Liver (tissue), 9 donors: Measurements from ENCODE around the gene RNFT2. TPM values are rescaled to one million over a fixed set of nuclear protein-coding genes. Genes with fewer than 3 reads are reported as not detected.

Experiments
- DNase-seq: peaks from one replicate; pipeline ENCODE4 v3.0.0-alpha.2; 2017; ENCODE audit warnings: low spot score
- H3K27ac ChIP-seq, 2 donors: one replicate each; pipeline ENCODE4 v1.7.0; 2013; ENCODE audit warnings: inconsistent platforms in 2 of 2, low read length in 2 of 2, control low read depth in 1 of 2, low read depth in 1 of 2, mild to moderate bottlenecking in 1 of 2
- H3K27me3 ChIP-seq, 4 donors: one replicate each; pipeline versions ENCODE4 v1.6.1 to v1.7.0; 2013; ENCODE audit warnings: low read length in 3 of 4, inconsistent platforms in 1 of 4, mild to moderate bottlenecking in 1 of 4, moderate library complexity in 1 of 4; ENCODE audit not compliant: control insufficient read depth in 4 of 4, insufficient read depth in 4 of 4
- H3K36me3 ChIP-seq, 4 donors: one replicate each; pipeline versions ENCODE4 v1.6.1 to v1.7.0; 2013; ENCODE audit warnings: low read length in 3 of 4, mild to moderate bottlenecking in 3 of 4, low read depth in 1 of 4, moderate library complexity in 1 of 4; ENCODE audit not compliant: control insufficient read depth in 4 of 4, insufficient read depth in 3 of 4
- H3K4me1 ChIP-seq, 4 donors: one replicate each; pipeline versions ENCODE4 v1.6.1 to v1.7.0; 2013; ENCODE audit warnings: low read length in 3 of 4, mild to moderate bottlenecking in 3 of 4, moderate library complexity in 1 of 4; ENCODE audit not compliant: control insufficient read depth in 4 of 4, insufficient read depth in 4 of 4
- H3K4me3 ChIP-seq, 3 donors: one replicate each; pipeline versions ENCODE4 v1.6.1 to v1.7.0; 2013; ENCODE audit warnings: low read length in 3 of 3, control low read depth in 1 of 3, low read depth in 1 of 3, mild to moderate bottlenecking in 1 of 3
- H3K9ac ChIP-seq, 2 donors: one replicate each; pipeline ENCODE4 v1.7.0; 2013; ENCODE audit warnings: low read length in 2 of 2, mild to moderate bottlenecking in 2 of 2, moderate library complexity in 2 of 2, control low read depth in 1 of 2, low read depth in 1 of 2
- H3K9me3 ChIP-seq, 4 donors: one replicate each; pipeline versions ENCODE4 v1.6.1 to v1.7.0; 2013; ENCODE audit warnings: low read length in 3 of 4; ENCODE audit not compliant: control insufficient read depth in 4 of 4
- ATF3 ChIP-seq: IDR thresholded peaks from 2 replicates; pipeline ENCODE4 v1.6.1; 2016; ENCODE audit warnings: antibody characterized with exemption
- CTCF ChIP-seq: fragments of 150-350 bp; IDR thresholded peaks from 2 replicates; pipeline ENCODE4 v1.5.1; 2017; ENCODE audit warnings: improper control_type of control experiment, low read depth, low read length; ENCODE audit not compliant: missing input control
- EGR1 ChIP-seq, 2 donors: IDR thresholded peaks; 2 replicates each; pipeline ENCODE4 v1.6.1; 2016 to 2018; ENCODE audit warnings: antibody characterized with exemption in 2 of 2, low read depth in 2 of 2
- FOXA1 ChIP-seq: IDR thresholded peaks from 2 replicates; pipeline ENCODE4 v1.6.1; 2016; ENCODE audit warnings: antibody characterized with exemption
- FOXA2 ChIP-seq: IDR thresholded peaks from 2 replicates; pipeline ENCODE4 v1.6.1; 2016; ENCODE audit warnings: antibody characterized with exemption
- GABPA ChIP-seq, 2 donors: IDR thresholded peaks in 1 of 2; conservative IDR thresholded peaks in 1 of 2; 2 replicates each; pipeline ENCODE4 v1.6.1; 2016; ENCODE audit warnings: antibody characterized with exemption in 2 of 2, mild to moderate bottlenecking in 1 of 2, moderate library complexity in 1 of 2
- HNF4A ChIP-seq, 2 donors: conservative IDR thresholded peaks; 2 replicates each; pipeline ENCODE4 v1.6.1; 2016; ENCODE audit warnings: antibody characterized with exemption in 2 of 2, mild to moderate bottlenecking in 2 of 2
- HNF4G ChIP-seq: IDR thresholded peaks from 2 replicates; pipeline ENCODE4 v1.6.1; 2016; ENCODE audit warnings: antibody characterized with exemption
- JUND ChIP-seq, 2 donors: IDR thresholded peaks; 2 replicates each; pipeline ENCODE4 v1.6.1; 2016; ENCODE audit warnings: antibody characterized with exemption in 2 of 2
- NR2F2 ChIP-seq: IDR thresholded peaks from 2 replicates; pipeline ENCODE4 v1.6.1; 2016; ENCODE audit warnings: antibody characterized with exemption
- RAD21 ChIP-seq, 2 donors: IDR thresholded peaks; 2 replicates each; pipeline ENCODE4 v1.6.1; 2016; ENCODE audit warnings: antibody characterized with exemption in 2 of 2, mild to moderate bottlenecking in 2 of 2
- REST ChIP-seq: IDR thresholded peaks from 2 replicates; pipeline ENCODE4 v1.6.1; 2016; ENCODE audit warnings: antibody characterized with exemption, mild to moderate bottlenecking
- SP1 ChIP-seq: IDR thresholded peaks from 2 replicates; pipeline ENCODE4 v1.6.1; 2018; ENCODE audit warnings: antibody characterized with exemption, mild to moderate bottlenecking
- TAF1 ChIP-seq: conservative IDR thresholded peaks from 2 replicates; pipeline ENCODE4 v1.6.1; 2016; ENCODE audit warnings: antibody characterized with exemption, mild to moderate bottlenecking
- WGBS: extraction: QIAGEN DNeasy Blood & Tissue Kit; methylation state at CpG from one replicate; pipeline ENCODE4 v1.1.7; 2013; 5-methylcytosine and 5-hydroxymethylcytosine counted together
- polyA plus RNA-seq, 2 donors: library from polyadenylated mRNA; stranded (reverse) in 1 of 2; unstranded in 1 of 2; fragments of 200-250 nt in 1 of 2; fragments of >200 nt in 1 of 2; fragmentation: Nextera tagmentation in 1 of 2; extraction: Ambion mirVana in 1 of 2; gene quantifications; one replicate each; pipeline versions ENCODE4 v1.2.1 to v1.2.3, GENCODE V29; 2013 to 2015
- total RNA-seq, 2 donors: library from RNA; depleted of rRNA; stranded (reverse); fragments of >200 nt; gene quantifications; one replicate each; pipeline ENCODE4 v1.2.3, GENCODE V29; 2014
- TF ChIP-seq, protein P1 (sequence below): IDR thresholded peaks from 2 replicates; pipeline ENCODE4 v1.6.1; 2016; ENCODE audit warnings: antibody characterized with exemption
- TF ChIP-seq, protein P2 (sequence below): IDR thresholded peaks from 2 replicates; pipeline ENCODE4 v1.6.1; 2016; ENCODE audit warnings: antibody characterized with exemption
- donor health status: healthy.
- donor health status: healthy.
- donor health status: healthy.
- donor health status: healthy.
- donor health status: healthy.

RNFT2 gene
- total and polyA plus RNA-seq, 4 donors: 0.13 to 1.4 (median 0.19) TPM

GRCh38 chr12:116777245-116777644 is 39.1 kb downstream of the RNFT2 start:
- TF ChIP-seq NR2F2 (no peak), CTCF (no peak), JUND (IDR thresholded peaks at IDR 0.05) (no peak), TAF1 (no peak), SP1 (no peak), RAD21 (IDR thresholded peaks at IDR 0.05) (no peak), FOXA1 (no peak), ATF3 (no peak), REST (no peak), HNF4G (no peak), FOXA2 (no peak), HNF4A (conservative IDR thresholded peaks at IDR 0.05) (no peak), EGR1 (IDR thresholded peaks at IDR 0.05; ENCODE audit: low read depth in 2 of 2) (no peak), GABPA (IDR thresholded peaks at IDR 0.05 in 1 of 2, conservative IDR thresholded peaks at IDR 0.05 in 1 of 2) (no peak)
- TF ChIP-seq, protein P1, sequence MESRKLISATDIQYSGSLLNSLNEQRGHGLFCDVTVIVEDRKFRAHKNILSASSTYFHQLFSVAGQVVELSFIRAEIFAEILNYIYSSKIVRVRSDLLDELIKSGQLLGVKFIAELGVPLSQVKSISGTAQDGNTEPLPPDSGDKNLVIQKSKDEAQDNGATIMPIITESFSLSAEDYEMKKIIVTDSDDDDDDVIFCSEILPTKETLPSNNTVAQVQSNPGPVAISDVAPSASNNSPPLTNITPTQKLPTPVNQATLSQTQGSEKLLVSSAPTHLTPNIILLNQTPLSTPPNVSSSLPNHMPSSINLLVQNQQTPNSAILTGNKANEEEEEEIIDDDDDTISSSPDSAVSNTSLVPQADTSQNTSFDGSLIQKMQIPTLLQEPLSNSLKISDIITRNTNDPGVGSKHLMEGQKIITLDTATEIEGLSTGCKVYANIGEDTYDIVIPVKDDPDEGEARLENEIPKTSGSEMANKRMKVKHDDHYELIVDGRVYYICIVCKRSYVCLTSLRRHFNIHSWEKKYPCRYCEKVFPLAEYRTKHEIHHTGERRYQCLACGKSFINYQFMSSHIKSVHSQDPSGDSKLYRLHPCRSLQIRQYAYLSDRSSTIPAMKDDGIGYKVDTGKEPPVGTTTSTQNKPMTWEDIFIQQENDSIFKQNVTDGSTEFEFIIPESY: no peak
- TF ChIP-seq, protein P2, sequence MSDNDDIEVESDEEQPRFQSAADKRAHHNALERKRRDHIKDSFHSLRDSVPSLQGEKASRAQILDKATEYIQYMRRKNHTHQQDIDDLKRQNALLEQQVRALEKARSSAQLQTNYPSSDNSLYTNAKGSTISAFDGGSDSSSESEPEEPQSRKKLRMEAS: no peak
- DNase-seq: no peak
- H3K9ac ChIP-seq: no peak overlapping the region
- H3K4me1 ChIP-seq: no peaks in the 10 kb centered on the region
- H3K9me3 ChIP-seq: no peaks in the 10 kb centered on the region
- no peak overlapping the region for H3K27ac ChIP-seq
- H3K36me3 ChIP-seq: no peaks in the 10 kb centered on the region
- H3K27me3 ChIP-seq: no peaks in the 10 kb centered on the region
- 98% methylated on average over 1 of the region's 1 CpG for WGBS
- H3K4me3 ChIP-seq: no peak overlapping the region

- H3K4me1 ChIP-seq: no peaks in the 10 kb centered on the region
- WGBS: 95% methylated on average over 2 of the region's 2 CpGs
These were observed 41.5 kb downstream of the RNFT2 start for GRCh38 chr12:116779597-116779996.

More at GRCh38 chr12:116779597-116779996, 41.5 kb downstream of the RNFT2 start:
- Histone ChIP-seq H3K4me3 (no peak overlapping the region), H3K27me3 (no peaks in the 10 kb centered on the region), H3K27ac (no peak overlapping the region), H3K36me3 (no peaks in the 10 kb centered on the region), H3K9me3 (no peaks in the 10 kb centered on the region), H3K9ac (no peak overlapping the region)
- no peak for TF ChIP-seq CTCF
- DNase-seq: no peak
